Measurements from ENCODE around the gene CBFB.

Gene CBFB

DNA sequence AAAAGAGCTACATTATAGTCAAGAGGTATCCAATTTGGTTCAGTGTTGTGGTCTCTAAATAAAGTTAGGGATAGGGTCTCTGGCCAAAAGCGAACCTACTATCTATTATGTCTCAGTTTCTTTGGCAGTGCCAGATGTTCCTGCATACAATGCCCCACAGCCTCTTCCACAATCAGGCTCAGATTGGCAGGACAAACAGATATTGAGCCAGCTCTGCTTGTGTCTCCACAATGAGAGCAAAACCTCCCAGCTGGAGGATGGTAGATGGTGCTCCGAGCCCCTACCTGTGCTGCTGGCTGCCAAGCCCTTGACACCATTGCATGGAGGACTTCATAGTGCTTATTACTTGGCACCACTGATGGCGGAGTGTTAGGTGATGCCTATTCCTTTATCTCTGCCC, 100.5 kb downstream of the CBFB start:
- DNase-seq (ENCODE audit: low read depth) = no peak

GRCh38 chr16:67137605-67138004, 108.7 kb downstream of the CBFB start:
- peak; percentile 33 for DNase-seq (ENCODE audit: low read depth)

DNA sequence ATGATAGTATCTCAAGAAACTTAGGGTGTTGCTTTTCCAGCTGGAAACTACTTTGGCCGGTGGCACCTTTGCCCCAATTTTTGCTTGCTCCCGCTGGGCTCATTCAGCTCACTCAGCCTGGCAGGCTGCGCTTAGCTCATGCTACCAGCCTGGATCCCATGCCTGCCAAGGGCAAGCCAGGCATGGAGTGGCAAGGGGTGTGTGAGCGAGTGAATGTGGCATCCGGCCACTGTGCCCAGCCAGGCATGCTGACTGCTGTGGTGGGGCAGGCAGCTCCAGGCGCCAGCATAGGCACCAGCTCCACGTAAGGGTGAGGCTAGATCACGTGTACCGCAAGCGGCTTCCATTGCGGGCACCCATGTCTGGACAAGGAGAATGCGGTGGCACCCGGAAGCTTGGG, 112.4 kb downstream of the CBFB start:
- no peak for DNase-seq (ENCODE audit: low read depth)

GRCh38 chr16:67142342-67142741, 113.4 kb downstream of the CBFB start:
- DNase-seq (ENCODE audit: low read depth) = no peak

DNA sequence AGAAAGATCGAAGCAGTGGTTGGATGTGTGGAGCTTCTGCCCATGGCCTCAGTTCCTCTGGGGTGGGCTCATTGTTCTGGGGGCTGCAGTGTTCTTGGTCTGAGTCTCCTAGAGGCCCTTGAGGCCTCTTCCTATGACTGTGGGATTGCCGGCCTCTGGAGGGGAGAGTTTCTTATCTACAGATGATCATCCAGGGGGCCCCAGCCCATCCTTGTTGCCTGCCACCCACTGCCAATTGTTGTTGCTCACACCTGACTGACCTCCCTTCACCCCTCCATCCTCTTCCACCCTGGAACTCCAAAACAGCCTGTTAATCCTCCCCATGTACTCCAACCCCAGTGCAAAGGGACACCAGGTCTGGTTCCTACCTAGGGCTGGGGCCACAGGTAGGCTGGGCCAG, 116.0 kb downstream of the CBFB start:
- DNase-seq (ENCODE audit: low read depth) = no peak

- DNase-seq (ENCODE audit: low read depth) = no peak
These were observed 116.8 kb downstream of the CBFB start for GRCh38 chr16:67145746-67146145.

DNA sequence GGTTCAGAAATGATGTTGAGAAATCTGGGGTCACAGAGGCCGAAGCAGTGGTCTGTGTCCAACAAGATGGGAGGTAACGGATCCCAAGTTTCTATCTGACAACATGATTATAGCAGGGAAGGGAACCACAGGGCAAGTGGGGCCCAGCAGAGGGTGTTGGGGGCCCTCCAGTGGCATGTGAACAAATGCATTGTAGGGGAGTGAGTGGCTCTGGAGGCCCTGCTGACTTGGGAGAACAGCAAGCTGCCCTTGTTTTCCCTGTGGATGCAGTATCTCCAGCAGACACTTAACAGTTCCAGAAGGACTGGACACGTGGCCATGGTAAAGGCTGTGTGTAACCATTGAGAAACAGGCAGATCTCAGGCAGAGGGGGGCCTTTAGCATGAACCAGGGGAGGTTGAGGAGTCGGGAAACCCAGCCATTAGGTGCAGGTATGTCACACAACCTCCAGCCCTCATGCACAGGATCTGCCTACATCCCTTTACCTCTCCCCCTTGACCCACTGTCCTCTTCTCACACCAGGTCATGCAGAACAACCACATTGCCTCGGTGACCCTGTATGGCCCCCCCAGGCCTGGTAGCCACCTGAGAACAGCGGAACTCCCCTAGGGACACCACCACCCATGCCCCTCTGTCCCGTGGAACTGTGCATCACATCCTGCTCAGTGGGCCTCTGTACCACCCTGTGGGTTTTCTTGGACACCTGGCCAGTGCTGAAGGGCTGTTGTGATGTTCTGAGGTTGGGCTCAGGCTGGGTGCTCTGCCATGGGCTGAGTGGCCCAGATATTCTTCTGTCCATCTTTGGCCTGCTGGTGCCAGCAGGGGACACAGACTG, 117.8 kb downstream of the CBFB start:
- no peak for DNase-seq (ENCODE audit: low read depth)

- DNase-seq (ENCODE audit: low read depth) = no peak
These were observed 118.6 kb downstream of the CBFB start for GRCh38 chr16:67147437-67148140.

- DNase-seq (ENCODE audit: low read depth) = no peak
These were observed 119.3 kb downstream of the CBFB start for GRCh38 chr16:67148221-67148620.

DNA sequence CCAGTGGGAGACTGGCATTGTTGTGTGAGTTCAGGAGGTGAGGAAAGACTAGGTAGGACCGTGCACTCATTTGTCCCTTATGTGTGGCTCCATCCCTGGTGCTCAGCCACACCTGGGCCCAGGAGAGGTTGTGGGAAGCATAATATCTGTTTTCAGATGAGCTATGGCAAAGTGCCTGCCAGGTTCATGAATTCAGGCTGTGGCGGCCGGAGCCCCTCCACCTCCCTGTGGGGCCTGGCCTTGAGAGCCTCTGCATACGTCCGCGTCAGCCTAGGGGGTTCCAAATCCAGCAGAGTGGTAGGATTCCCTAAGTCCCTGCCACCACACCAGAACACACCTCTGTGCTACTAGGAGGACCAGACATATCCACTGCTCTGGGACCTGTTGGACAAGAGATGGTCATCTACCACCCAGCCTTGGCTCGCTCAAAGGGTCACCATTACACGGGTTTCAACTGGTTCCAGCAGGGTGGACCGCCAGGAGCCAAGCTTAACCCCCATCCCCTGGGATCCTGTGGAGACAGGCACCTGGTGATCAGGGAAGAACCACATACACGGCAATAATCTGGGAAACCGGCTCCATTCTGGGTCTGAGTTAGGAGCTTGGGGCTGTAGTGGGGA, 119.8 kb downstream of the CBFB start:
- no peak for DNase-seq (ENCODE audit: low read depth)

- DNase-seq (ENCODE audit: low read depth) = no peak
These were observed 120.5 kb downstream of the CBFB start for GRCh38 chr16:67149276-67150046.

DNA sequence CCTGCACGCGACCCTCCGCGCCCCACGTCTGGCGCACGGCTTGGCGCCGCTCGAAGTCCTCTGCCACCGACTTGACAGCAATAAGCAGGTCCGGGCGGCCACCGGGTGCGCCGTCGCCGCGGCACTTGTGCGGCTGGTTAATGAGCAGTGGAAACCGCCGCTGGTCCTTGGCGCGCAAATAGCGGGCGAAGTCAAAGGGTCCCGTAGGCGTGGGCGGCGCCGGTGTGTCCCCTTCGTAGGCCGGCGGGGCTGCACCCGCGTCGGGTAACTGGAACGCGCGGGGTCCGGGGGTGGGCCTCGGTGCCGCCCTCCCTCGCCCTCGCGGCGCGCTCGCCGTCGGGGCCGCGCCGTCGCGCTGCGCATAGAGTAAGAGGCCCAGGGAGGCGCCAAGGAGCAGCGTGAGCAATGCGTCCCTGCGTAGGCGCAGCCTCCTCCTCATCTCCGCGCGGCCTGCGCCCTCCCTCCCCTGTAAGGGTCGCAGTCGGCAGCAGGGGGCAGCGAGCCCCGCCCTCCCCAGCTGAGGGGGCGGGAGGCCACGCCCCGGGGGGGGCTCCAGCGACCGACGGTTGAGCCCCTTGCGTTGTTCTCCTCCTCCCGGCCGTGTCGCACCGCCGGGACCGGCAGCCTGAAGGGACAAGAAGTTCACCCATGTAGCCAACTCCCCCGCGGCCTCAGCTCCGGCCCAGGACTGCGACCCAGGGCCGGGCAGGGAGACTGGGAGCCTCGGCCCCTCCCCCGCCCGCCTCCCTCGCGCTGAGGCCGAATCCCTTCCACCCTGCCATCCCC, 121.3 kb downstream of the CBFB start:
- peak; percentile 75 for DNase-seq (ENCODE audit: low read depth)
